ENCODE data around the gene XRRA1. TPM values are rescaled to one million over a fixed set of nuclear protein-coding genes. Genes with fewer than 3 reads are reported as not detected.

XRRA1 gene
- total RNA-seq, 1 experiment from 2014 or later = 11.9 TPM

DNA sequence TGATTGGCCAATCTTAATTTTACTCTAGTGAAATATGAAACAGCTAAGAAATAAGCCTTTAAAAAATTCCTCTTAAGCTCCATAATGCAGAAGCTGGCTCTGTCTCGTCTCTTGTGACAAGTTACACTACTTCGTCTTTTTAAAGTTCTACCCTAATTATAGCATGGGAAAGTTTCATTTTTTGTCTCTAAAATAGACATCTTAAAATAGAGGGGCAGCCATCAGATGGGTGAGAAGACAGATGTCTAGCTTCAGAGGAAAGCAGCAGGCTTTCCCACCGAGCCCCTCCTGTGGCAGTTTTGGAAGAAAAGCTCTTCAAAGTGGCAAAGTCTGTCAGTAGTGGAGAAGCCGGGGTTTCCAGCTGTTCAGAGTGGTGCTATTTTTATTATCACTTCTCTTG is 39.5 kb downstream of the XRRA1 start:
- TF ChIP-seq CTCF (IDR thresholded peaks at IDR 0.05; ENCODE audit: insufficient read depth in 1 of 2, low read depth in 1 of 2, low read length in 1 of 2, severe bottlenecking in 1 of 2, unreplicated experiment in 1 of 2) = no peak
- Histone ChIP-seq H3K9me3 (no peaks in the 10 kb centered on the region), H3K4me3 (ENCODE audit: low read depth, low read length) (no peak overlapping the region), H3K4me1 (no peaks in the 10 kb centered on the region), H3K36me3 (ENCODE audit: control insufficient read depth, insufficient read depth, low read length) (no peaks in the 10 kb centered on the region), H3K27me3 (replicated peaks; ENCODE audit: control insufficient read depth, insufficient read depth, low read length) (no peaks in the 10 kb centered on the region)
- ChIA-PET POLR2A (interaction anchor here (0.6 kb wide), 2 partner anchors 12 to 274 kb away, joined by 7 to 8 read pairs; no protein-coding TSS in a partner anchor), CTCF (interaction anchor here (0.6 to 1.3 kb wide), 2 partner anchors 165 to 339 kb away, joined by 4 to 5 read pairs; no protein-coding TSS in a partner anchor)
- no peak overlapping the region for H3K4me3 Mint-ChIP-seq (ENCODE audit: unreplicated experiment)
- no peaks in the 10 kb centered on the region for H3K9me3 Mint-ChIP-seq (ENCODE audit: unreplicated experiment)
- H3K27me3 Mint-ChIP-seq (ENCODE audit: insufficient read depth, unreplicated experiment) = no peaks in the 10 kb centered on the region
- intact Hi-C loops (cut with micrococcal nuclease; ENCODE audit: unreplicated experiment) = no loop called here
- H3K36me3 Mint-ChIP-seq (ENCODE audit: insufficient read depth, unreplicated experiment) = no peaks in the 10 kb centered on the region
- DNase-seq = no peak
- BruUV-seq (replicated peaks) = no TSS peak
- H3K27ac Mint-ChIP-seq (ENCODE audit: unreplicated experiment) = no peak overlapping the region
- no peaks in the 10 kb centered on the region for H3K4me1 Mint-ChIP-seq (ENCODE audit: low read depth, unreplicated experiment)

- no peak overlapping the region for H3K4me3 Mint-ChIP-seq (ENCODE audit: unreplicated experiment)
- Histone ChIP-seq H3K4me3 (ENCODE audit: low read depth, low read length) (no peak overlapping the region), H3K36me3 (ENCODE audit: control insufficient read depth, insufficient read depth, low read length) (no peaks in the 10 kb centered on the region), H3K27me3 (replicated peaks; ENCODE audit: control insufficient read depth, insufficient read depth, low read length) (no peaks in the 10 kb centered on the region), H3K4me1 (no peaks in the 10 kb centered on the region), H3K9me3 (peaks cover 10% of the 10 kb centered on the region)
- POLR2A ChIA-PET = no interaction called here
- DNase-seq = no peak
- no peak overlapping the region for H3K27ac Mint-ChIP-seq (ENCODE audit: unreplicated experiment)
- BruUV-seq (replicated peaks) = no TSS peak
- no peaks in the 10 kb centered on the region for H3K27me3 Mint-ChIP-seq (ENCODE audit: insufficient read depth, unreplicated experiment)
- H3K4me1 Mint-ChIP-seq (ENCODE audit: low read depth, unreplicated experiment) = no peaks in the 10 kb centered on the region
- intact Hi-C loops (cut with micrococcal nuclease; ENCODE audit: unreplicated experiment) = no loop called here
- CTCF ChIA-PET = no interaction called here
- no peak for TF ChIP-seq CTCF (IDR thresholded peaks at IDR 0.05; ENCODE audit: insufficient read depth in 1 of 2, low read depth in 1 of 2, low read length in 1 of 2, severe bottlenecking in 1 of 2, unreplicated experiment in 1 of 2)
- peaks cover 16% of the 10 kb centered on the region for H3K9me3 Mint-ChIP-seq (ENCODE audit: unreplicated experiment)
- no peaks in the 10 kb centered on the region for H3K36me3 Mint-ChIP-seq (ENCODE audit: insufficient read depth, unreplicated experiment)
Measured at GRCh38 chr11:74905326-74905725, 43.6 kb downstream of the XRRA1 start.

GRCh38 chr11:74902342-74902741 is 46.5 kb downstream of the XRRA1 start:
- peaks cover 38% of the 10 kb centered on the region for H3K9me3 Mint-ChIP-seq (ENCODE audit: unreplicated experiment)
- CTCF ChIA-PET = no interaction called here
- H3K4me1 ChIP-seq = no peaks in the 10 kb centered on the region
- H3K9me3 ChIP-seq = peaks cover 17% of the 10 kb centered on the region
- no TSS peak for BruUV-seq (replicated peaks)
- no peaks in the 10 kb centered on the region for H3K4me1 Mint-ChIP-seq (ENCODE audit: low read depth, unreplicated experiment)
- no peak overlapping the region for H3K4me3 ChIP-seq (ENCODE audit: low read depth, low read length)
- no peak overlapping the region for H3K4me3 Mint-ChIP-seq (ENCODE audit: unreplicated experiment)
- no peak for TF ChIP-seq CTCF (IDR thresholded peaks at IDR 0.05; ENCODE audit: insufficient read depth in 1 of 2, low read depth in 1 of 2, low read length in 1 of 2, severe bottlenecking in 1 of 2, unreplicated experiment in 1 of 2)
- no peak overlapping the region for H3K27ac Mint-ChIP-seq (ENCODE audit: unreplicated experiment)
- H3K27me3 Mint-ChIP-seq (ENCODE audit: insufficient read depth, unreplicated experiment) = no peaks in the 10 kb centered on the region
- POLR2A ChIA-PET = no interaction called here
- no peak for DNase-seq
- intact Hi-C loops (cut with micrococcal nuclease; ENCODE audit: unreplicated experiment) = no loop called here
- H3K36me3 Mint-ChIP-seq (ENCODE audit: insufficient read depth, unreplicated experiment) = no peaks in the 10 kb centered on the region
- H3K27me3 ChIP-seq (replicated peaks; ENCODE audit: control insufficient read depth, insufficient read depth, low read length) = no peaks in the 10 kb centered on the region
- H3K36me3 ChIP-seq (ENCODE audit: control insufficient read depth, insufficient read depth, low read length) = no peaks in the 10 kb centered on the region
